ENCODE data around the gene RPL26.

- no peak for TF ChIP-seq EZH2 (optimal IDR thresholded peaks at IDR 0.05; ENCODE audit: low read depth, low read length)
- no peak for TF ChIP-seq CTCF (IDR thresholded peaks at IDR 0.05; ENCODE audit: low read length)
These were observed 14.8 kb downstream of the RPL26 start for GRCh38 chr17:8368193-8368592.
